B cell (primary cell): ENCODE data around the gene RPP40. TPM values are rescaled to one million over a fixed set of nuclear protein-coding genes. Genes with fewer than 3 reads are reported as not detected.

Experiments used
- ATAC-seq: fragments of 200-7000 bp; cut with Tn5 transposase; one replicate; pipeline ENCODE4 v1.10.0; 2021; ENCODE audit warnings: low read depth, mild to moderate bottlenecking, moderate number of reproducible peaks, moderate library complexity
- CTCF ChIA-PET: fragments of 350-600 bp; sonication (Branson Sonifier 250); formaldehyde crosslinking; loops from one replicate; lab custom pipeline; 2021; ENCODE audit warnings: antibody characterized with exemption, inconsistent platforms; lab: Charles Lee
- POLR2A ChIA-PET: fragments of 350-600 bp; sonication (Branson Sonifier 250); formaldehyde crosslinking; loops from one replicate; lab custom pipeline; 2021; ENCODE audit warnings: antibody characterized with exemption; lab: Charles Lee
- DNase-seq: peaks from one replicate; pipeline ENCODE4 v3.0.0; 2013
- H2AFZ ChIP-seq: 2 replicates; pipeline ENCODE4 v1.6.1; 2012; ENCODE audit warnings: mild to moderate bottlenecking, low read depth, low read length; ENCODE audit not compliant: insufficient read depth, poor library complexity, severe bottlenecking
- H3K27ac ChIP-seq, 2 donors: 1 replicate in 1 of 2; 2 replicates in 1 of 2; pipeline ENCODE4 v1.5.1; 2012 to 2013; ENCODE audit warnings: low read length in 2 of 2, mild to moderate bottlenecking in 2 of 2, moderate library complexity in 1 of 2
- H3K27me3 ChIP-seq, 4 experiments: fragments of 200-600 bp in 1 of 4; sonication (generic) in 1 of 4; replicated peaks in 1 of 4; 1 replicate in 2 of 4; 2 replicates in 2 of 4; pipeline versions ENCODE4 v1.6.1 to v1.7.0; 2013 to 2016; ENCODE audit warnings: low read length in 3 of 4, mild to moderate bottlenecking in 2 of 4, mixed read lengths in 1 of 4, moderate library complexity in 1 of 4; ENCODE audit not compliant: insufficient read depth in 4 of 4, control insufficient read depth in 3 of 4; ENCODE audit errors: control extremely low read depth in 1 of 4
- H3K36me3 ChIP-seq, 2 experiments: replicated peaks in 1 of 2; 1 replicate in 1 of 2; 2 replicates in 1 of 2; pipeline versions ENCODE4 v1.6.1 to v1.7.1; 2013; ENCODE audit warnings: low read length in 1 of 2; ENCODE audit not compliant: insufficient read depth in 2 of 2, control insufficient read depth in 1 of 2; ENCODE audit errors: control extremely low read depth in 1 of 2, extremely low read depth in 1 of 2
- H3K4me1 ChIP-seq, 2 donors: fragments of 200-600 bp in 1 of 2; sonication (generic) in 1 of 2; 1 replicate in 1 of 2; 2 replicates in 1 of 2; pipeline versions ENCODE4 v1.5.1 to v1.6.1; 2013 to 2017; ENCODE audit warnings: low read length in 2 of 2; ENCODE audit not compliant: control insufficient read depth in 2 of 2, insufficient read depth in 2 of 2
- H3K4me2 ChIP-seq: replicated peaks from 2 replicates; pipeline ENCODE3; 2012; ENCODE audit warnings: mild to moderate bottlenecking, low read depth, low read length; ENCODE audit not compliant: poor library complexity, severe bottlenecking
- H3K4me3 ChIP-seq, 5 experiments: fragments of 200-600 bp in 1 of 5; sonication (generic) in 1 of 5; 1 replicate in 3 of 5; 2 replicates in 2 of 5; pipeline versions ENCODE4 v1.5.1 to v1.7.0; 2011 to 2016; ENCODE audit warnings: low read length in 4 of 5, mild to moderate bottlenecking in 4 of 5, low read depth in 2 of 5, control low read depth in 1 of 5, moderate library complexity in 1 of 5; ENCODE audit not compliant: insufficient read depth in 1 of 5; ENCODE audit errors: control extremely low read depth in 1 of 5, extremely low read depth in 1 of 5
- H3K79me2 ChIP-seq: fragments of 200-600 bp; sonication (generic); one replicate; pipeline ENCODE4 v1.6.0; 2016; ENCODE audit warnings: low read length; ENCODE audit not compliant: control insufficient read depth, insufficient read depth
- H3K9ac ChIP-seq: fragments of 200-600 bp; sonication (generic); 2 replicates; pipeline ENCODE4 v1.6.1; 2017; ENCODE audit warnings: mild to moderate bottlenecking, low read length, moderate library complexity
- H3K9me3 ChIP-seq, 3 donors: one replicate each; pipeline versions ENCODE4 v1.6.1 to v1.7.1; 2013; ENCODE audit warnings: low read length in 2 of 3; ENCODE audit not compliant: control insufficient read depth in 2 of 3, insufficient read depth in 1 of 3; ENCODE audit errors: control extremely low read depth in 1 of 3
- H4K20me1 ChIP-seq: 2 replicates; pipeline ENCODE4 v1.6.0; 2012; ENCODE audit warnings: mild to moderate bottlenecking, low read length; ENCODE audit not compliant: insufficient read depth, control insufficient read depth, poor library complexity, severe bottlenecking
- H3K27ac Mint-ChIP-seq: one replicate; pipeline ENCODE4 v1.8.0; 2021; ENCODE audit warnings: mixed read lengths
- H3K27me3 Mint-ChIP-seq: one replicate; pipeline ENCODE4 v1.8.0; 2021; ENCODE audit warnings: mixed read lengths
- H3K4me1 Mint-ChIP-seq: one replicate; pipeline ENCODE4 v1.8.0; 2021; ENCODE audit warnings: mixed read lengths
- H3K4me3 Mint-ChIP-seq: one replicate; pipeline ENCODE4 v1.8.0; 2021; ENCODE audit warnings: mixed read lengths
- H3K9me3 Mint-ChIP-seq: one replicate; pipeline ENCODE4 v1.8.0; 2022; ENCODE audit warnings: mixed read lengths; ENCODE audit not compliant: insufficient read depth
- CTCF ChIP-seq: fragments of 200-600 bp; IDR thresholded peaks from one replicate; pipeline ENCODE4 v1.8.0; 2022; ENCODE audit warnings: antibody characterized with exemption, mild to moderate bottlenecking
- EZH2 ChIP-seq: IDR thresholded peaks from 2 replicates; pipeline ENCODE4 v1.6.1; 2012; ENCODE audit warnings: borderline replicate concordance, low read depth, mild to moderate bottlenecking, moderate library complexity, low read length; ENCODE audit not compliant: insufficient read depth, poor library complexity, severe bottlenecking
- WGBS: methylation state at CpG from one replicate; pipeline ENCODE4 v1.1.5; 2013; ENCODE audit warnings: missing lambda C conversion rate; ENCODE audit not compliant: insufficient coverage; 5-methylcytosine and 5-hydroxymethylcytosine counted together
- intact Hi-C: fragments of 100-400 bp; cut with micrococcal nuclease; formaldehyde crosslinking; loops from one replicate; pipeline ENCODE4 v1.10.0; 2022
- polyA minus RNA-seq: library from RNA; depleted of rRNA, polyadenylated mRNA; stranded (reverse); fragments of >200 nt; gene quantifications from 2 replicates; pipeline ENCODE4 v1.2.3, GENCODE V29; 2012
- polyA plus RNA-seq: library from polyadenylated mRNA; depleted of rRNA; stranded (reverse); fragments of >200 nt; gene quantifications from 2 replicates; pipeline ENCODE4 v1.2.3, GENCODE V29; 2012
- total RNA-seq, 2 donors: library from RNA; stranded (reverse); fragments of 120-200 nt in 1 of 2; gene quantifications; 1 replicate in 1 of 2; 2 replicates in 1 of 2; pipeline versions ENCODE4 v1.2.3 to v1.2.4, GENCODE V29; 2013 to 2022

The RPP40 gene, protein sequence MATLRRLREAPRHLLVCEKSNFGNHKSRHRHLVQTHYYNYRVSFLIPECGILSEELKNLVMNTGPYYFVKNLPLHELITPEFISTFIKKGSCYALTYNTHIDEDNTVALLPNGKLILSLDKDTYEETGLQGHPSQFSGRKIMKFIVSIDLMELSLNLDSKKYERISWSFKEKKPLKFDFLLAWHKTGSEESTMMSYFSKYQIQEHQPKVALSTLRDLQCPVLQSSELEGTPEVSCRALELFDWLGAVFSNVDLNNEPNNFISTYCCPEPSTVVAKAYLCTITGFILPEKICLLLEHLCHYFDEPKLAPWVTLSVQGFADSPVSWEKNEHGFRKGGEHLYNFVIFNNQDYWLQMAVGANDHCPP
- 3.8 TPM in 2 replicates for total RNA-seq
- total RNA-seq (2013): 8.2 TPM
- 1.9 and 2.7 TPM in 2 replicates for polyA plus RNA-seq
- 2.5 and 6.1 TPM in 2 replicates for polyA minus RNA-seq

GRCh38 chr6:5003604-5004372 lies at the start of gene RPP40:
TSS of gene RPP40 (minus strand) at chr6:5004037. CDS start at chr6:5004002, 35 bp downstream.
- Histone ChIP-seq H3K4me2 (peak within 1 kb of the TSS; percentile 92), H4K20me1 (no peaks in the 10 kb centered on the region), H3K27me3 (no peaks in the 10 kb centered on the region), H2AFZ (peak within 1 kb of the TSS; percentile 100), H3K27ac (peak within 1 kb of the TSS; percentile 81 to 90), H3K36me3 (peaks cover 1 to 20% of the 10 kb centered on the region in 2 experiments), H3K79me2 (no peaks in the 10 kb centered on the region), H3K4me1 (peaks cover 6 to 14% of the 10 kb centered on the region in 2 donors), H3K4me3 (peak within 1 kb of the TSS; percentile 70 to 82 (median 71)), H3K9me3 (no peaks in the 10 kb centered on the region), H3K9ac (peak within 1 kb of the TSS; percentile 80)
- Mint-ChIP-seq H3K27ac (peak within 1 kb of the TSS; percentile 99), H3K4me1 (peaks cover 10% of the 10 kb centered on the region), H3K9me3 (no peaks in the 10 kb centered on the region), H3K4me3 (peak within 1 kb of the TSS; percentile 98), H3K27me3 (no peaks in the 10 kb centered on the region)
- ChIA-PET CTCF (interaction anchor here (0.8 to 1.6 kb wide), 7 partner anchors 11 to 1404 kb away, joined by 3 to 5 read pairs (median 3); partner anchors contain the start of genes FARS2 and PPP1R3G), POLR2A (interaction anchor here (0.6 to 1.1 kb wide), 2 partner anchors 257 to 676 kb away, joined by 3 to 4 read pairs; partner anchors contain the start of genes FARS2 and LYRM4)
- intact Hi-C loops: loop anchor here (1.0 to 10.0 kb wide), 6 partner anchors 139 to 1649 kb away; partner anchors contain the start of genes ECI2 and FARS2
- under 1% methylated on average over 59 of the region's 64 CpGs for WGBS
- TF ChIP-seq EZH2: no peak
- TF ChIP-seq CTCF: peak; percentile 82
- peak; percentile 99 for DNase-seq
- peak; percentile 92 for ATAC-seq
